Heart right ventricle (tissue), 16 donors: ENCODE data around the gene PXK. TPM values are rescaled to one million over a fixed set of nuclear protein-coding genes. Genes with fewer than 3 reads are reported as not detected.

Experiments
- ATAC-seq, 8 donors: fragments of 200-7000 bp; cut with Tn5 transposase; one replicate each; pipeline ENCODE4 v1.9.1; 2020; ENCODE audit warnings: mild to moderate bottlenecking in 8 of 8, moderate library complexity in 8 of 8, moderate number of reproducible peaks in 1 of 8
- DNase-seq, 2 donors: peaks; one replicate each; pipeline ENCODE4 v3.0.0-alpha.2; 2020
- H3K27ac ChIP-seq, 10 donors: fragments of 200-600 bp; sonication (generic) in 2 of 10; one replicate each; pipeline versions ENCODE4 v1.5.0 to v1.8.0; 2020 to 2022; ENCODE audit warnings: mild to moderate bottlenecking in 3 of 10
- H3K27me3 ChIP-seq, 7 donors: fragments of 200-600 bp; one replicate each; pipeline ENCODE4 v1.8.0; 2021 to 2022; ENCODE audit warnings: mild to moderate bottlenecking in 2 of 7
- H3K36me3 ChIP-seq, 9 donors: fragments of 200-600 bp; sonication (generic) in 1 of 9; one replicate each; pipeline versions ENCODE4 v1.5.0 to v1.8.0; 2020 to 2022; ENCODE audit warnings: mild to moderate bottlenecking in 2 of 9
- H3K4me1 ChIP-seq, 9 donors: fragments of 200-600 bp; sonication (generic) in 1 of 9; one replicate each; pipeline versions ENCODE4 v1.5.0 to v1.8.0; 2020 to 2022; ENCODE audit warnings: mild to moderate bottlenecking in 4 of 9
- H3K4me3 ChIP-seq, 10 donors: fragments of 200-600 bp; sonication (generic) in 2 of 10; one replicate each; pipeline versions ENCODE4 v1.5.0 to v1.8.0; 2020 to 2022; ENCODE audit warnings: mild to moderate bottlenecking in 7 of 10, moderate library complexity in 2 of 10
- H3K9me3 ChIP-seq, 11 donors: fragments of 200-600 bp in 10 of 11; sonication (generic) in 2 of 11; one replicate each; pipeline versions ENCODE4 v1.5.0 to v1.8.0; 2013 to 2022; ENCODE audit warnings: mild to moderate bottlenecking in 2 of 11, control low read depth in 1 of 11, moderate library complexity in 1 of 11
- whole genome bisulfite sequencing, 2 donors: extraction: QIAGEN DNeasy Blood & Tissue Kit; methylation state at CpG; one replicate each; pipeline ENCODE4 v1.1.7; 2013; ENCODE audit warnings: inconsistent platforms in 1 of 2; 5-methylcytosine and 5-hydroxymethylcytosine counted together
- intact Hi-C, 10 donors: fragments of 100-400 bp; cut with DNase I; formaldehyde crosslinking; loops; one replicate each; pipeline versions ENCODE4 v1.11.1 to v1.14.2; 2022
- polyA plus RNA-seq, 2 donors: library from polyadenylated mRNA; stranded (reverse); fragments of 200-250 nt; gene quantifications; one replicate each; pipeline ENCODE4 v1.2.3, GENCODE V29; 2013
- total RNA-seq, 10 donors: library from RNA; stranded (reverse); fragmentation: NEBNext Ultra II Directional in 3 of 10; extraction: Animal tissue kit (Norgen Biotek cat#: 25700) in 3 of 10; gene quantifications; one replicate each; pipeline versions ENCODE4 v1.2.1 to v1.2.4, GENCODE V29; 2021 to 2023
- TF ChIP-seq, protein P1 (sequence below), 9 donors: fragments of 200-600 bp; sonication (generic) in 2 of 9; IDR thresholded peaks; one replicate each; pipeline versions ENCODE4 v1.5.0 to v1.8.0; 2021 to 2022; ENCODE audit warnings: antibody characterized with exemption in 9 of 9, mild to moderate bottlenecking in 5 of 9, moderate library complexity in 1 of 9
- donor health status: Arrhythmogenic right ventricular cardiomyopathy.
- donor health status: ischemic (EF 13 %, LVEDD 7.1; RV severe dilation, severe dysfunction).
- donor health status: healthy with polysubstance abuse.
- donor health status: DM: no; HTN: yes; CAD: no.
- donor health status: DM: no; HTN: no; CAD: no.
- donor health status: ischemic (EF 25% LVEDD 6.9; RV normal size, moderate dysfunction).
- donor health status: ischemic (EF 25% LVEDD 5.7; RV mildly dilated, moderate dysfunction).
- donor health status: healthy.
- donor health status: DM: yes; HTN: yes; CAD: no.
- donor health status: Ischemic cardiomyopathy.
- donor health status: ischemic (EF 35%, LVEDD 5.7; RV mildly dilated, moderate dysfunction).
- donor health status: nonischemic (EF 11% LVEDD 7.7; RV severe dilation, severe dysfunction).
- donor health status: DM: yes; HTN: yes; CAD: no.
- donor health status: PGD.
- donor health status: ischemic (EF 29% LVEDD 5.4; RV normal size, mild dysfunction).
- donor health status: nonischemic (EF 23%, LVEDD 6.1; RV moderate dilation, normal function).

Gene PXK
- total and polyA plus RNA-seq, 12 donors: 5.6 to 16.3 (median 10.8) TPM

DNA sequence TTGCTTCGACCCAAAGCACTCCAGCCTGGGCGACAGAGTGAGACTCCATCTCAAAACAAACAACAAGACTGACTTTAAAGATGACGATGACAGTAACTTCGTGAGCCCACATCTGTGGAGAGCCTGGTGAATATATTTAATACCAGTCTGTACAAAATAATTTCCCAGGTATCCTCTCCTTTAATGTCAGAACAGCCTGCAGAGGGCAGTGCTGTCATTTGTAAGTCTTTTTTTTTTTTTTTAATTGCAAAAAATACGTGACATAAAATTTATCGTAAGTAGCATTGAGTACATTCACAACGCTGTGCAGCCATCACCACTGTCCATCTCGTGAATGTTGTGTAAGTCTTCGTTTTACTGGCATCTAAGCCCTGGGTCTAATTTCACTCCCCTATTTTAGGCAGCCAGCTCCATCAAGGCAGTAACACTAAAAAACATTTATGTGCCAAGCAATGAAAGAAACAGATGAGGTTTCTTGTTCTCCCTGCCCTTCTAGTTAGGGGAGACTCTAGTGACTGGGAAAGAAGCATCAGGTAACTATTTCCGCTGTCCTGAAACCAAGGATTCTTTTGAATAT is 25.0 kb upstream of the PXK start:
- WGBS, 2 donors: 23 to 24% methylated on average over 10 of the region's 10 CpGs
- no peaks in the 10 kb centered on the region for H3K27me3 ChIP-seq
- no peak for DNase-seq
- no peaks in the 10 kb centered on the region for H3K9me3 ChIP-seq
- TF ChIP-seq, protein P1, sequence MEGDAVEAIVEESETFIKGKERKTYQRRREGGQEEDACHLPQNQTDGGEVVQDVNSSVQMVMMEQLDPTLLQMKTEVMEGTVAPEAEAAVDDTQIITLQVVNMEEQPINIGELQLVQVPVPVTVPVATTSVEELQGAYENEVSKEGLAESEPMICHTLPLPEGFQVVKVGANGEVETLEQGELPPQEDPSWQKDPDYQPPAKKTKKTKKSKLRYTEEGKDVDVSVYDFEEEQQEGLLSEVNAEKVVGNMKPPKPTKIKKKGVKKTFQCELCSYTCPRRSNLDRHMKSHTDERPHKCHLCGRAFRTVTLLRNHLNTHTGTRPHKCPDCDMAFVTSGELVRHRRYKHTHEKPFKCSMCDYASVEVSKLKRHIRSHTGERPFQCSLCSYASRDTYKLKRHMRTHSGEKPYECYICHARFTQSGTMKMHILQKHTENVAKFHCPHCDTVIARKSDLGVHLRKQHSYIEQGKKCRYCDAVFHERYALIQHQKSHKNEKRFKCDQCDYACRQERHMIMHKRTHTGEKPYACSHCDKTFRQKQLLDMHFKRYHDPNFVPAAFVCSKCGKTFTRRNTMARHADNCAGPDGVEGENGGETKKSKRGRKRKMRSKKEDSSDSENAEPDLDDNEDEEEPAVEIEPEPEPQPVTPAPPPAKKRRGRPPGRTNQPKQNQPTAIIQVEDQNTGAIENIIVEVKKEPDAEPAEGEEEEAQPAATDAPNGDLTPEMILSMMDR (IDR thresholded peaks at IDR 0.05): peak in 7 of 9 donors; percentile 41 to 66 (median 55)
- H3K4me1 ChIP-seq: peaks cover 0 to 43% (median 32%) of the 10 kb centered on the region in 9 donors
- intact Hi-C loops: loop anchor here in 3 of 10 donors (5.0 to 10.0 kb wide), 4 partner anchors 70 to 303 kb away; partner anchors contain the start of genes ABHD6 (in 2 of the 3) and FLNB (in 1 of the 3)
- H3K27ac ChIP-seq: peak overlapping the region in 8 of 10 donors; percentile 95 to 99 (median 97)
- peaks cover 0 to 45% (median 25%) of the 10 kb centered on the region in 9 donors for H3K36me3 ChIP-seq
- peak overlapping the region; percentile 73 to 93 (median 87) for H3K4me3 ChIP-seq
- no peak for ATAC-seq

DNA sequence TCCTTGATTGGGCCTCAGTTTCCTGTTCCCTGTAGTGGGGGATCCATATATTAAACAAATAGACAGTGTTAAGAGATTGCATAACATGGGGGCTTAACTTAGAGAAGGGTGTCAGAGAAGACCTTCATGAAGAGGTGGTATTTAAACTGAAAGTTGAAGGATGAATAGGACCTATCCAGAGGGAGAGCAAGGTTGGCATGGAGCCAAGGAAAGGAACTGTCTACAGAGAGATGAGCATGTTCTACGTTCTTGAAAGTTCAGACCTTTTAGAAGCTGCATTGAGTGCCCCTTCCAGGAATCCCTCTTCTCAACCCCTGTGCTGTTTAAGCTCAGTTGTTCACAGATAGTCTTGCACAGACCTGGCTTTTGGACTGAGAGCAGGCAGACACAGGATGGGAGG is 24.0 kb upstream of the PXK start:
- intact Hi-C loops: loop anchor here in 3 of 10 donors (5.0 to 10.0 kb wide), 4 partner anchors 71 to 304 kb away; partner anchors contain the start of genes ABHD6 (in 2 of the 3) and FLNB (in 1 of the 3)
- Histone ChIP-seq H3K9me3 (no peaks in the 10 kb centered on the region), H3K4me1 (peaks cover 0 to 50% (median 36%) of the 10 kb centered on the region in 9 donors), H3K4me3 (peak overlapping the region in 5 of 10 donors; percentile 73 to 93 (median 90)), H3K27ac (peak overlapping the region in 2 of 10 donors; percentile 7 to 13), H3K36me3 (peaks cover 0 to 55% (median 25%) of the 10 kb centered on the region in 9 donors), H3K27me3 (no peaks in the 10 kb centered on the region)
- DNase-seq (peak in 1 of 2 donors; percentile 31), ATAC-seq (no peak)
- TF ChIP-seq, protein P1 (IDR thresholded peaks at IDR 0.05): no peak
- 6 to 10% methylated on average over 1 of the region's 1 CpG for WGBS, 2 donors

GRCh38 chr3:58317811-58318210 is 14.9 kb upstream of the PXK start:
- Histone ChIP-seq H3K27ac (peak overlapping the region in 1 of 10 donors; percentile 13), H3K4me1 (peaks cover 3 to 21% (median 13%) of the 10 kb centered on the region in 9 donors), H3K4me3 (no peak overlapping the region), H3K9me3 (no peaks in the 10 kb centered on the region), H3K36me3 (peaks cover 0 to 79% (median 40%) of the 10 kb centered on the region in 9 donors), H3K27me3 (no peaks in the 10 kb centered on the region)
- WGBS, 2 donors: 79 to 80% methylated on average over 2 of the region's 2 CpGs
- TF ChIP-seq, protein P1 (IDR thresholded peaks at IDR 0.05): no peak
- DNase-seq (no peak), ATAC-seq (no peak)
- intact Hi-C loops: loop anchor here in 2 of 10 donors (5.0 to 10.0 kb wide), 2 partner anchors 94 to 217 kb away; partner anchors contain the start of gene ACOX2 (in 2 of the 2)

DNA sequence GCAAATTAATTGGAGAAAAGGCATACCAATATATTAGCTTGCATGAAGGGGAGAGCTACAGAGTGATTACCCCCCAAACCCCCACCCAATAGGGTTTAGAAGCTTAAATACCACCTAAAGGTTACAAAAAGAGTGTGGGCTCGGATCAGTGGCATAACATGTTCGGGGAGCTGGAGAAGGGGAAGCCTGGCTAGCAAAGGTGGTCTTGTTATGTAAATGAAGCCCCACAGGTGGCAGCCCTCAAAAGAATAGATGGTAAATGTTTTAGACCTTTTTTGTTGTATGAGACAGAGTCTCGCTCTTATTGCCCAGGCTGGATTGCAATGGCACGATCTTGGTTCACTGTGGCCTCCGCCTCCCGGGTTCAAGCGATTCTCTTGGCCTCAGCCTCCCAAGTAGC is 10.9 kb upstream of the PXK start:
- DNase-seq: no peak
- H3K36me3 ChIP-seq: peaks cover 0 to 39% (median 17%) of the 10 kb centered on the region in 9 donors
- H3K27me3 ChIP-seq: no peaks in the 10 kb centered on the region
- H3K9me3 ChIP-seq: no peaks in the 10 kb centered on the region
- no peak for ATAC-seq
- peaks cover 0 to 34% (median 14%) of the 10 kb centered on the region in 9 donors for H3K4me1 ChIP-seq
- 90 to 95% methylated on average over 7 of the region's 7 CpGs for WGBS, 2 donors
- H3K4me3 ChIP-seq: no peak overlapping the region
- no peak overlapping the region for H3K27ac ChIP-seq
- intact Hi-C loops: loop anchor here in 6 of 10 donors (2.0 to 10.0 kb wide), 8 partner anchors 91 to 213 kb away; partner anchors contain the start of gene ACOX2 (in 1 of the 6)
- TF ChIP-seq, protein P1 (IDR thresholded peaks at IDR 0.05): no peak
